Mesenteric fat pad (tissue), 1 donor: Measurements from ENCODE around the gene PCDHB7. TPM values are rescaled to one million over a fixed set of nuclear protein-coding genes. Genes with fewer than 3 reads are reported as not detected.
"Not testable (repeated sequence)": the region's sequence is repeated elsewhere in the genome, so short reads cannot be mapped to it uniquely, and the experiment has no call there.

Experiments used
- DNase-seq: peaks from one replicate; pipeline ENCODE4 v3.0.0-alpha.2; 2020; ENCODE audit warnings: low spot score
- long read RNA-seq: library from polyadenylated mRNA; unstranded; transcript quantifications from one replicate; pipeline ENCODE4 v2.0.0, GENCODE V29; 2020
- total RNA-seq: library from RNA; stranded (reverse); fragmentation: NEBNext Ultra II Directional; extraction: Animal tissue kit (Norgen Biotek cat#: 25700); gene quantifications from one replicate; pipeline ENCODE4 v1.2.1, GENCODE V29; 2021
- donor health status: DM: yes; HTN: yes; CAD: no.

The PCDHB7 gene
- total RNA-seq: 1.6 TPM
- long read RNA-seq, partial matches to known transcripts: 0 of 3 reads
- long read RNA-seq, other reads (novel, unspliced or antisense): 0 of 3 reads

DNA sequence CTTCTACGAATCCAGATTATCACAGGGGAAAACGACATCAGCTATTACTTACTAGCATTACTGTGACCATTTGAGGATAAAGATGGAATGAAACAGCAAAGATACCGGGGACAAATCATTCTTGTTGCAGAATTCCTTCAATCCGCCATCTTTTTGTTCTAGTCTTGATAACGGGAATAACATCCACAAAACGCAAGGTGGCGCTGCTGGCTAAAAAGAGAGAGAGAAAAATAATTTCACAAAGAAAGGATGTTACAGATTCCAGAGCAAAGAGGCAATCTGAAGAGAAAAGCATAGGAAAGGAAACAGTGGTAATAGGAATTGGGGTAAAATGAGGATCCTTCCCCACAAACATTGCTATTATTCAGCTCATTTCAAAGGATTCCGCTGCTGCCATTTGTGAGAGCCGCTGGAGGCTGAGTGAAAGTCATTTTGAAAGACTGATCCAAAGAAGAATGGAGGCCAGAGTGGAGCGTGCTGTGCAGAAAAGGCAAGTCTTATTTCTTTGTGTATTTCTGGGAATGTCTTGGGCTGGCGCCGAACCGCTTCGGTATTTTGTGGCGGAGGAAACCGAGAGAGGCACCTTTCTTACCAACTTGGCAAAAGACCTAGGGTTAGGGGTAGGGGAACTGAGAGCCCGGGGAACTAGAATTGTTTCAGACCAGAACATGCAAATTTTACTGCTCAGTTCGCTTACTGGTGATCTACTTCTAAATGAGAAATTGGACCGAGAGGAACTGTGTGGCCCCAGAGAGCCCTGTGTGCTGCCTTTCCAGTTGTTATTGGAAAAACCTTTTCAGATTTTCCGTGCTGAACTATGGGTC lies at the start of gene PCDHB7:
Gene PCDHB7, plus strand, starts transcription at position 264 of the 824 bp plus-strand sequence. Its CDS starts 192 bp downstream, at position 456.
- DNase-seq: no peak

DNA sequence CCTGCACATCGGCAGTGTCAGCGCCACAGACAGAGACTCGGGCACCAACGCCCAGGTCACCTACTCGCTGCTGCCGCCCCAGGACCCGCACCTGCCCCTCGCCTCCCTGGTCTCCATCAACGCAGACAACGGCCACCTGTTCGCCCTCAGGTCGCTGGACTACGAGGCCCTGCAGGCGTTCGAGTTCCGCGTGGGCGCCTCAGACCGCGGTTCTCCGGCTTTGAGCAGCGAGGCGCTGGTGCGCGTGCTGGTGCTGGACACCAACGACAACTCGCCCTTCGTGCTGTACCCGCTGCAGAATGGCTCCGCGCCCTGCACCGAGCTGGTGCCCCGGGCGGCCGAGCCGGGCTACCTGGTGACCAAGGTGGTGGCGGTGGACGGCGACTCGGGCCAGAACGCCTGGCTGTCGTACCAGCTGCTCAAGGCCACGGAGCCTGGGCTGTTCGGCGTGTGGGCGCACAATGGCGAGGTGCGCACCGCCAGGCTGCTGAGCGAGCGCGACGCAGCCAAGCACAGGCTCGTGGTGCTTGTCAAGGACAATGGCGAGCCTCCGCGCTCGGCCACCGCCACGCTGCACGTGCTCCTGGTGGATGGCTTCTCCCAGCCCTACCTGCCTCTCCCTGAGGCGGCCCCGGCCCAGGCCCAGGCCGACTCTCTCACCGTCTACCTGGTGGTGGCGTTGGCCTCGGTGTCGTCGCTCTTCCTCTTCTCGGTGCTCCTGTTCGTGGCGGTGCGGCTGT lies 48.9 kb upstream of the PCDHB7 start:
- DNase-seq: peak; percentile 75

DNA sequence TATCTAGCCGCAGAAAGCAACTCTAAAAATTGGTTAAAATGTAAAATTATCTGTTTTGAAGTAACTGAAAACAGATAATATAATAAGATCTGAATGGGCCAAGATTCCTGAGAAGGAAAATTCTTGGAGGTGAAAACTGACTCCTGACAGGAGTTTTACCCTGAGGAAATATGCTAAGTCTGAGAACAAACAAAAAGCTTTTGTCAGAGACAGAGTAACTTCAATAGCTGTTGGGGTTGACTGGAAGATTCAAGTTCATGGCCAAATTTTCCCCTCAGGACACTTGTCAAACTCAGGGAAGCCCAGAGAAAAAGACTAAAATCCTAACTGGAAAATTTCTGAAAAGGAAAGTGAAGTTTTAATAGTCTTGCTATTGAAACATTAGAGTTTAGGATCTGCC lies 45.1 kb upstream of the PCDHB7 start:
- DNase-seq: no peak

DNA sequence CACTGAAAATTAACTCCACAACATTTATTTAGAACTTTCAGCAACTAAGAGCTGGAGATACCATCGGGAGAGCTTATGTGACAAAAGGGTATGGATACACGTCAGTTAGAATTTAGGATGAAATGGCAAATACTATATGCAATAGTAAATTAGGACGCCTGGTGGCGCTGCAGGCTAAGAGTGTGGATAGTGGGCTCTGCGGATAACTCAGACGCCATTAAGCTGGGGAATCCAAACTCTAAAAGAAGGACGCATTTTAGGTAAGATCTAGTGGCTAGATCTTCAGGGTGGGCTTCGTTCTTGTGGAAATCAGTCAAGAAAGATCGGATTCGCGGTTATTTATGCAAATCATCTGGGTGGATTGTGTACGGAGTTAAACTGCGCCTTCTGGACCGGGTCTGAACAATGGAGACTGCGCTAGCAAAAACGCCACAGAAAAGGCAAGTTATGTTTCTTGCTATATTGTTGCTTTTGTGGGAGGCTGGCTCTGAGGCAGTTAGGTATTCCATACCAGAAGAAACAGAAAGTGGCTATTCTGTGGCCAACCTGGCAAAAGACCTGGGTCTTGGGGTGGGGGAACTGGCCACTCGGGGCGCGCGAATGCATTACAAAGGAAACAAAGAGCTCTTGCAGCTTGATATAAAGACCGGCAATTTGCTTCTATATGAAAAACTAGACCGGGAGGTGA lies 37.3 kb upstream of the PCDHB7 start, which contains the start of gene PCDHB5:
Gene PCDHB5, plus strand, starts transcription at position 177 of the 688 bp plus-strand sequence. Its CDS starts 229 bp downstream, at position 406.
- DNase-seq: no peak

DNA sequence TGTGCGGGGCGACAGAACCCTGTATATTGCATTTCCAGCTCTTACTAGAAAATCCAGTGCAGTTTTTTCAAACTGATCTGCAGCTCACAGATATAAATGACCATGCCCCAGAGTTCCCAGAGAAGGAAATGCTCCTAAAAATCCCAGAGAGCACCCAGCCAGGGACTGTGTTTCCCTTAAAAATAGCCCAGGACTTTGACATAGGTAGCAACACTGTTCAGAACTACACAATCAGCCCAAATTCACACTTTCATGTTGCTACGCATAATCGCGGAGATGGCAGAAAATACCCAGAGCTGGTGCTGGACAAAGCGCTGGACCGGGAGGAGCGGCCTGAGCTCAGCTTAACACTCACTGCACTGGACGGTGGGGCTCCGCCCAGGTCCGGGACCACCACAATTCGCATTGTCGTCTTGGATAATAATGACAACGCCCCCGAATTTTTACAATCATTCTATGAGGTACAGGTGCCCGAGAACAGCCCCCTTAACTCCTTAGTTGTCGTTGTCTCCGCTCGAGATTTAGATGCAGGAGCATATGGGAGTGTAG lies 36.7 kb upstream of the PCDHB7 start:
- no peak for DNase-seq

DNA sequence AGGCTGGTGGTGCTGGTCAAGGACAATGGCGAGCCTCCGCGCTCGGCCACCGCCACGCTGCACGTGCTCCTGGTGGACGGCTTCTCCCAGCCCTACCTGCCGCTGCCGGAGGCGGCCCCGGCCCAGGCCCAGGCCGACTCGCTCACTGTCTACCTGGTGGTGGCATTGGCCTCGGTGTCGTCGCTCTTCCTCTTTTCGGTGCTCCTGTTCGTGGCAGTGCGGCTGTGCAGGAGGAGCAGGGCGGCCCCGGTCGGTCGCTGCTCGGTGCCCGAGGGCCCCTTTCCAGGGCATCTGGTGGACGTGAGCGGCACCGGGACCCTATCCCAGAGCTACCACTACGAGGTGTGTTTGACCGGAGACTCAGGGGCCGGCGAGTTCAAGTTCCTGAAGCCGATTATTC lies 35.1 kb upstream of the PCDHB7 start:
- not testable (repeated sequence) for DNase-seq

DNA sequence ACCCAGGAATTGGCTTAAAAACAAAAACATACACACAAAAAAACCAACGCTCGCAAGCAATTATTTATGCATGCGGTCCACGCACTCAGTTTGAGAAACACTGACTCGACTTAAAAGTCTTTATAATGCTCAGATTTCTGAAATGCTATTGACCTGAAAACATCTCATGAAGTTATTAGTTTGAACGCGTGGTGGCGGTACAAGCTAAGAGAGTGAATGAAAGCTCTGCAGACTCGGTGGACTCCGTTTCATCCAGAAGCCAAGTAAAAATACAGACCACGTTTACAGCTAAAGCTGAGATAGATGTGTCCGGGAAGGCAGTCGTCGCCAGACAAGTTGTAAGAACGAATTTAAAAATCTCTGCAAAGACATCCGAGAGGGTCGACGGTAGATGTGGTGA lies 22.6 kb upstream of the PCDHB7 start, which contains the start of gene PCDHB6:
Gene PCDHB6, plus strand, starts transcription at position 246 of the 400 bp plus-strand sequence. CDS start 201 bp downstream, outside the sequence.
- DNase-seq: no peak

DNA sequence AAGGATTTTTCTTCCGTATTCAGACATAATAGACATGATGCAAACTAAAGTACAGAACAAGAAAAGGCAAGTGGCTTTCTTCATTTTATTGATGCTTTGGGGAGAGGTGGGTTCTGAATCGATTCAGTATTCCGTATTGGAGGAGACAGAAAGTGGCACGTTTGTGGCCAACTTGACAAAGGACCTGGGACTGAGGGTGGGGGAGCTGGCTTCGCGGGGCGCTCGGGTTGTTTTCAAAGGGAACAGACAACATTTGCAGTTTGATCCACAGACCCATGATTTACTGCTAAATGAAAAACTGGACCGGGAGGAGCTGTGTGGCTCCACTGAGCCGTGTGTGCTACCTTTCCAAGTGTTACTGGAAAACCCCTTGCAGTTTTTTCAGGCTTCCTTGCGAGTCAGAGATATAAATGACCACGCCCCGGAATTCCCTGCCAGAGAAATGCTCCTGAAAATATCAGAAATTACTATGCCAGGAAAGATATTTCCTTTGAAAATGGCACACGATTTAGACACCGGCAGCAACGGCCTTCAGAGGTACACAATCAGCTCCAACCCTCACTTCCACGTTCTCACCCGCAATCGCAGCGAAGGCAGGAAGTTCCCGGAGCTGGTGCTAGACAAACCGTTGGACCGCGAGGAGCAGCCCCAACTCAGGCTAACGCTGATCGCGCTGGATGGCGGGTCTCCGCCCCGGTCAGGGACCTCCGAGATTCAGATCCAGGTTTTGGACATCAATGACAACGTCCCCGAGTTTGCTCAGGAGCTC lies 22.0 kb upstream of the PCDHB7 start:
- no peak for DNase-seq

DNA sequence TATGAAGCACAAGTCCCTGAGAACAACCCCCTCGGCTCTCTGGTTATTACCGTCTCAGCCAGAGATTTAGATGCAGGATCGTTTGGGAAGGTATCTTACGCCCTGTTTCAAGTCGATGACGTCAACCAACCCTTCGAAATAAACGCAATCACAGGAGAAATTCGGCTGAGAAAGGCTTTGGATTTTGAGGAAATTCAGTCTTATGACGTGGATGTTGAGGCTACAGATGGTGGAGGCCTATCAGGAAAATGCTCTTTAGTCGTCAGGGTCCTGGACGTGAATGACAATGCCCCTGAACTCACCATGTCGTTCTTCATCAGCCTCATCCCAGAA lies 21.5 kb upstream of the PCDHB7 start:
- no peak for DNase-seq

DNA sequence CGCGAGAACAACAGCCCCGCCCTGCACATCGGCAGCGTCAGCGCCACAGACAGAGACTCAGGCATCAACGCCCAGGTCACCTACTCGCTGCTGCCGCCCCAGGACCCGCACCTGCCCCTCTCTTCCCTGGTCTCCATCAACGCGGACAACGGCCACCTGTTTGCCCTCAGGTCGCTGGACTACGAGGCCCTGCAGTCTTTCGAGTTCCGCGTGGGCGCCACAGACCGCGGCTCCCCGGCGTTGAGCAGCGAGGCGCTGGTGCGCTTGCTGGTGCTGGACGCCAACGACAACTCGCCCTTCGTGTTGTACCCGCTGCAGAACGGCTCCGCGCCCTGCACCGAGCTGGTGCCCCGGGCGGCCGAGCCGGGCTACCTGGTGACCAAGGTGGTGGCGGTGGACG lies 20.8 kb upstream of the PCDHB7 start:
- not testable (repeated sequence) for DNase-seq

DNA sequence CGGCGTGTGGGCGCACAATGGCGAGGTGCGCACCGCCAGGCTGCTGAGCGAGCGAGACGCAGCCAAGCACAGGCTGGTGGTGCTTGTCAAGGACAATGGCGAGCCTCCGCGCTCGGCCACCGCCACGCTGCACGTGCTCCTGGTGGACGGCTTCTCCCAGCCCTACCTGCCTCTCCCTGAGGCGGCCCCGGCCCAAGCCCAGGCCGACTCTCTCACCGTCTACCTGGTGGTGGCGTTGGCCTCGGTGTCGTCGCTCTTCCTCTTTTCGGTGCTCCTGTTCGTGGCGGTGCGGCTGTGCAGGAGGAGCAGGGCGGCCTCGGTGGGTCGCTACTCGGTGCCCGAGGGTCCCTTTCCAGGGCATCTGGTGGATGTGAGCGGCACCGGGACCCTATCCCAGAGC lies 20.3 kb upstream of the PCDHB7 start:
- DNase-seq: not testable (repeated sequence)

DNA sequence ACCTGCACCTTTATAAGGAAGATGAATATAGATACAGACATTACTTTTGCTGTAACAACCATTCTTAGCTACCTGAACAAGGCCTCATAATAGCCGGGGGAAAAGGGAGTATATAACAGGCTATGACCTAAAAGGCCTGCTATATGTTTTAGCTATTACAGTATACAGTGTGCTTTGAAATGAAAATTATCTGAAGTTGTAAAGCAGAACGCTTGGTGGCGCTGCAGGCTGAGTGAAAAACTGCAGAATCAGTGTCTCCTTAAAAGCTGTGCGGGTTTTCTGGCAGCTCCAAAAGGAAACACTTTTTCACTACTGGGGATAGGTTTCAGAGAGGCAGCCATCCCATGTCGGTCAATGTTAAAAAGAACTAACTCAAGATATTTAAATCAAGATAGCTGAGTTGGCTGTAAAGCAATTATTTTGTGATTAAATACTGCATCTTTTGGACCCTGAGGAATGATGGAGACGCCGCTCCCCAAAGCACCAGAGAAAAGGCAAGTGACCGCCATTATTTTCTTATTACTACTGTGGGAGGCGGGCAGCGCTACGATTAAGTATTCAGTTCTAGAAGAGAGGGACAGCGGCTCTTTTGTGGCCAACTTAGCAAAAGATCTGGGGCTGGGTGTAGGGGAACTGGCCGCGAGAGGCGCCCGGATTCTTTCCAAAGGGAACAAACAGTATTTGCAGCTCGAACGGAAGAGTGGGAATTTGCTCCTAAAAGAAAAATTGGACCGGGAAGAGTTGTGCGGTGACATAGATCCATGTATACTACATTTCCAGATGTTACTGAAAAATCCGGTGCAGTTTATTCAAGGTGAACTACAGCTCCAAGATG lies 16.7 kb upstream of the PCDHB7 start:
- DNase-seq: no peak

DNA sequence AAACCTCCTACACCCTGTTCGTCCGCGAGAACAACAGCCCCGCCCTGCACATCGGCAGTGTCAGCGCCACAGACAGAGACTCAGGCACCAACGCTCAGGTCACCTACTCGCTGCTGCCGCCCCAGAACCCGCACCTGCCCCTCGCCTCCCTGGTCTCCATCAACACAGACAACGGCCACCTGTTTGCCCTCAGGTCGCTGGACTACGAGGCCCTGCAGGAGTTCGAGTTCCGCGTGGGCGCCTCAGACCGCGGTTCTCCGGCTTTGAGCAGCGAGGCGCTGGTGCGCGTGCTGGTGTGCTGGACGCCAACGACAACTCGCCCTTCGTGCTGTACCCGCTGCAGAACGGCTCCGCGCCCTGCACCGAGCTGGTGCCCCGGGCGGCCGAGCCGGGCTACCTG lies 15.1 kb upstream of the PCDHB7 start:
- not testable (repeated sequence) for DNase-seq

DNA sequence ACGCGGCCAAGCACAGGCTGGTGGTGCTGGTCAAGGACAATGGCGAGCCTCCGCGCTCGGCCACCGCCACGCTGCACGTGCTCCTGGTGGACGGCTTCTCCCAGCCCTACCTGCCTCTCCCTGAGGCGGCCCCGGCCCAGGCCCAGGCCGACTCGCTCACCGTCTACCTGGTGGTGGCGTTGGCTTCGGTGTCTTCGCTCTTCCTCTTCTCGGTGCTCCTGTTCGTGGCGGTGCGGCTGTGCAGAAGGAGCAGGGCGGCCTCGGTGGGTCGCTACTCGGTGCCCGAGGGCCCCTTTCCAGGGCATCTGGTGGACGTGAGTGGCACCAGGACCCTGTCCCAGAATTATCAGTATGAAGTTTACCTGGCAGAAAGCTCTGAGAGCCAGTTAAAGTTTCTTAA lies 14.5 kb upstream of the PCDHB7 start:
- not testable (repeated sequence) for DNase-seq

DNA sequence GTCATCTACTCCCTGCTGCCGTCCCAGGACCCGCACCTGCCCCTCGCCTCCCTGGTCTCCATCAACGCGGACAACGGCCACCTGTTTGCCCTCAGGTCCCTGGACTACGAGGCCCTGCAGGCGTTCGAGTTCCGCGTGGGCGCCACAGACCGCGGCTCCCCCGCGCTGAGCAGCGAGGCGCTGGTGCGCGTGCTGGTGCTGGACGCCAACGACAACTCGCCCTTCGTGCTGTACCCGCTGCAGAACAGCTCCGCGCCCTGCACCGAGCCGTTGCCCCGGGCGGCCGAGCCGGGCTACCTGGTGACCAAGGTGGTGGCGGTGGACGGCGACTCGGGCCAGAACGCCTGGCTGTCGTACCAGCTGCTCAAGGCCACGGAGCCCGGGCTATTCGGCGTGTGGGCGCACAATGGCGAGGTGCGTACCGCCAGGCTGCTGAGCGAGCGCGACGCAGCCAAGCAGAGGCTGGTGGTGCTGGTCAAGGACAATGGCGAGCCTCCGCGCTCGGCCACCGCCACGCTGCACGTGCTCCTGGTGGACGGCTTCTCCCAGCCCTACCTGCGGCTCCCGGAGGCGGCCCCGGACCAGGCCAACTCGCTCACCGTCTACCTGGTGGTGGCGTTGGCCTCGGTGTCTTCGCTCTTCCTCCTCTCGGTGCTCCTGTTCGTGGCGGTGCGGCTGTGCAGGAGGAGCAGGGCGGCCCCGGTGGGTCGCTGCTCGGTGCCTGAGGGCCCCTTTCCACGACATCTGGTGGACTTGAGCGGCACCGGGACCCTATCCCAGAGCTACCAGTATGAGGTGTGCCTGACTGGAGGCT lies 2.1 kb downstream of the PCDHB7 start:
- not testable (repeated sequence) for DNase-seq

DNA sequence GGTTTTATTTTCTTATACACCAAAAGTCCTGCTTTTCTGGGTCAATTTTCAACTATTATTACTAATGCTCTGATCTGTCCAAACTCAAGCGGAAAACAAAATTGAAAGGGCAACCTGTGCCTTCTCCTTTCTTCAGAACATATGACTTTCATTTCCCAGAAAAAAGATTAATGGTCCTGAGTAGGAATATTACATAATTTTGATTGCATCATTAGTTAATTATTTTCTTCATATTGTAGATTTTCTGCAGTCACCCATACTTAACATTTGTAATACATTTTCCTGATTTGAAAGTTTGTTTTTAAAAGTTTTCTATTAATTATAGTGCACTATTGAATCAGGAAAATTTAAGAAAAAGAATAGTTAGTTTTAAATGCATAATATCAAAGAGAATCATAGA lies 3.5 kb downstream of the PCDHB7 start:
- DNase-seq: no peak

DNA sequence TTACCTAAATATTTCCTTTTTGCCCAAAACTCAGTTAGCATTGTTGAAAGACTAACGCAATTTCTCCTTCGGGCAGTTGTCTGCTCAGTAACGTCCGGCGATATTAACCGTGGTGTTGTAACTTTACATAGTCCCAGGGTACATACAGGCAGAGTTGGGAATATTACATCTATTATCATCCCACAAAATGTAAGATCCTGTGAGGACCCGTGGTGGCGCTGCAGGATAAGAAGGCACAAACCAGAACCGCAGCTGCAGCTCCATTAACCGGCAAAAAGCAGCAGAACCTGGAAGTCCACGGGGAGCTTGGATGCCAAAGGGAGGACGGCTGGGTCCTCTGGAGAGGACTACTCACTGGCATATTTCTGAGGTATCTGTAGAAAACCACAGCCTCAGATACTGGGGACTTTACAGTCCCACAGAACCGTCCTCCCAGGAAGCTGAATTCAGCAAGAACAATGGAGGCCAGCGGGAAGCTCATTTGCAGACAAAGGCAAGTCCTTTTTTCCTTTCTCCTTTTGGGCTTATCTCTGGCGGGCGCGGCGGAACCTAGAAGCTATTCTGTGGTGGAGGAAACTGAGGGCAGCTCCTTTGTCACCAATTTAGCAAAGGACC lies 5.2 kb downstream of the PCDHB7 start, which contains the start of gene PCDHB8:
Gene PCDHB8, plus strand, starts transcription at position 214 of the 615 bp plus-strand sequence. Its CDS starts 245 bp downstream, at position 459.
- not testable (repeated sequence) for DNase-seq

DNA sequence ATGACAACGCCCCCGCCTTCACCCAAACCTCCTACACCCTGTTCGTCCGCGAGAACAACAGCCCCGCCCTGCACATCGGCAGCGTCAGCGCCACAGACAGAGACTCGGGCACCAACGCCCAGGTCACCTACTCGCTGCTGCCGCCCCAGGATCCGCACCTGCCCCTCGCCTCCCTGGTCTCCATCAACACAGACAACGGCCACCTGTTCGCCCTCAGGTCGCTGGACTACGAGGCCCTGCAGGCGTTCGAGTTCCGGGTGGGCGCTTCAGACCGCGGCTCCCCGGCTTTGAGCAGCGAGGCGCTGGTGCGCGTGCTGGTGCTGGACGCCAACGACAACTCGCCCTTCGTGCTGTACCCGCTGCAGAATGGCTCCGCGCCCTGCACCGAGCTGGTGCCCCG lies 6.9 kb downstream of the PCDHB7 start:
- not testable (repeated sequence) for DNase-seq
